ENCODE measurements around the gene ELOVL7. TPM values are rescaled to one million over a fixed set of nuclear protein-coding genes. Genes with fewer than 3 reads are reported as not detected.
A peak's percentile ranks its signal among the peaks of the same experiment; 100 is the strongest.

Gene ELOVL7
- total RNA-seq (1 to 10 TPM; 4.5 to 5.9 TPM), polyA plus RNA-seq (1 to 10 TPM; 2.9 to 4.1 TPM)
- long read RNA-seq, donor 1, partial matches to known transcripts = 0 of 1 reads
- long read RNA-seq, donor 1, other reads (novel, unspliced or antisense) = 0 of 1 reads
- long read RNA-seq, donor 2 = 0 reads
- long read RNA-seq, donor 3 = 0 reads
- long read RNA-seq, donor 4 = 0 reads
- long read RNA-seq, donor 5, partial matches to known transcripts = 0 of 2 reads
- long read RNA-seq, donor 5, other reads (novel, unspliced or antisense) = 0 of 2 reads

GRCh38 chr5:60843936-60844905 lies at the start of gene ELOVL7:
ELOVL7 (minus strand) TSS chr5:60844269; CDS start chr5:60787397, 56,872 bp downstream.
- 1% methylated on average over 53 to 87 of the region's 87 CpGs for WGBS, 2 donors
- Histone ChIP-seq H3K9me3 (ENCODE audit: control insufficient read depth in 4 of 4, insufficient read depth in 3 of 4, low read length in 3 of 4) (peaks cover 0 to 1% (median 0%) of the 10 kb centered on the region in 4 donors), H3K4me1 (ENCODE audit: control insufficient read depth in 5 of 5, insufficient read depth in 5 of 5, low read length in 5 of 5) (peaks cover 0 to 18% (median 3%) of the 10 kb centered on the region in 5 donors), H3K9ac (ENCODE audit: insufficient read depth in 1 of 2, low read length in 2 of 2) (peak within 1 kb of the TSS in 1 of 2 donors; percentile 23), H3K4me3 (peak within 1 kb of the TSS; percentile 69), H3K36me3 (ENCODE audit: control insufficient read depth in 4 of 4, insufficient read depth in 4 of 4, low read length in 4 of 4) (no peaks in the 10 kb centered on the region), H3K27me3 (ENCODE audit: control insufficient read depth in 3 of 3, insufficient read depth in 3 of 3, low read length in 2 of 3) (peaks cover 0 to 64% (median 51%) of the 10 kb centered on the region in 3 donors), H3K27ac (ENCODE audit: low read depth in 1 of 2, low read length in 1 of 2) (no peak within 1 kb of the TSS)
- TF ChIP-seq, protein P1, sequence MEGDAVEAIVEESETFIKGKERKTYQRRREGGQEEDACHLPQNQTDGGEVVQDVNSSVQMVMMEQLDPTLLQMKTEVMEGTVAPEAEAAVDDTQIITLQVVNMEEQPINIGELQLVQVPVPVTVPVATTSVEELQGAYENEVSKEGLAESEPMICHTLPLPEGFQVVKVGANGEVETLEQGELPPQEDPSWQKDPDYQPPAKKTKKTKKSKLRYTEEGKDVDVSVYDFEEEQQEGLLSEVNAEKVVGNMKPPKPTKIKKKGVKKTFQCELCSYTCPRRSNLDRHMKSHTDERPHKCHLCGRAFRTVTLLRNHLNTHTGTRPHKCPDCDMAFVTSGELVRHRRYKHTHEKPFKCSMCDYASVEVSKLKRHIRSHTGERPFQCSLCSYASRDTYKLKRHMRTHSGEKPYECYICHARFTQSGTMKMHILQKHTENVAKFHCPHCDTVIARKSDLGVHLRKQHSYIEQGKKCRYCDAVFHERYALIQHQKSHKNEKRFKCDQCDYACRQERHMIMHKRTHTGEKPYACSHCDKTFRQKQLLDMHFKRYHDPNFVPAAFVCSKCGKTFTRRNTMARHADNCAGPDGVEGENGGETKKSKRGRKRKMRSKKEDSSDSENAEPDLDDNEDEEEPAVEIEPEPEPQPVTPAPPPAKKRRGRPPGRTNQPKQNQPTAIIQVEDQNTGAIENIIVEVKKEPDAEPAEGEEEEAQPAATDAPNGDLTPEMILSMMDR (IDR thresholded peaks at IDR 0.05; ENCODE audit: control extremely low read depth, extremely low read depth) = no peak
- peak; percentile 93 for ATAC-seq (ENCODE audit: insufficient read depth, low FRiP score)
- DNase-seq = peak; percentile 66 to 85 (median 82)

DNA sequence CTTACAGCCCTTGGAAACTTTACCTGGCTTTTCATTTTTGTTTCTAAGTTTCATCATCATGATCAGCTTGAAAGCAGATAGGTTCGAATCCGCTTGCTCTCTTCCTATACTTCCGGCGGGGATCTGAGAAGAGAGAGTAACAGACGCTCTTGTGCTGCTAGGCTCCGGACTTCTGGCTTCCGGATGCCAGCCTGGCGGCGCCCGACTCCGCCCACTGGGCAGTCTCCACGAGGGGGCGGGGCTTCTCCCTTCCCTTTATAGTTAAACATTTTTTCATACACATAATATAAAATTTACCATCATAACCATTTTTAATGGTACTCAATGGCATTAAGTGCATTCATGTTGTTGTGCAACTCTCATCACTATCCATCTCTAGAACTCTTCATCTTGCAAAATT lies 49.5 kb upstream of the ELOVL7 start:
- H3K27me3 ChIP-seq (ENCODE audit: control insufficient read depth in 3 of 3, insufficient read depth in 3 of 3, low read length in 2 of 3) = no peaks in the 10 kb centered on the region
- H3K4me1 ChIP-seq (ENCODE audit: control insufficient read depth in 5 of 5, insufficient read depth in 5 of 5, low read length in 5 of 5) = no peaks in the 10 kb centered on the region
- H3K9me3 ChIP-seq (ENCODE audit: control insufficient read depth in 4 of 4, insufficient read depth in 3 of 4, low read length in 3 of 4) = no peaks in the 10 kb centered on the region
- peaks cover 9 to 15% (median 12%) of the 10 kb centered on the region in 4 donors for H3K36me3 ChIP-seq (ENCODE audit: control insufficient read depth in 4 of 4, insufficient read depth in 4 of 4, low read length in 4 of 4)
- ATAC-seq (ENCODE audit: insufficient read depth, low FRiP score) (no peak), DNase-seq (no peak)
- no peak overlapping the region for H3K4me3 ChIP-seq
- H3K9ac ChIP-seq (ENCODE audit: insufficient read depth in 1 of 2, low read length in 2 of 2) = no peak overlapping the region
- TF ChIP-seq, protein P1 (IDR thresholded peaks at IDR 0.05; ENCODE audit: control extremely low read depth, extremely low read depth) = no peak
- WGBS, 2 donors = 96% methylated on average over 13 of the region's 13 CpGs
- no peak overlapping the region for H3K27ac ChIP-seq (ENCODE audit: low read depth in 1 of 2, low read length in 1 of 2)

GRCh38 chr5:60891667-60892066 lies 47.6 kb upstream of the ELOVL7 start:
- Histone ChIP-seq H3K4me1 (ENCODE audit: control insufficient read depth in 5 of 5, insufficient read depth in 5 of 5, low read length in 5 of 5) (no peaks in the 10 kb centered on the region), H3K27ac (ENCODE audit: low read depth in 1 of 2, low read length in 1 of 2) (no peak overlapping the region), H3K36me3 (ENCODE audit: control insufficient read depth in 4 of 4, insufficient read depth in 4 of 4, low read length in 4 of 4) (peaks cover 5 to 11% (median 10%) of the 10 kb centered on the region in 4 donors), H3K27me3 (ENCODE audit: control insufficient read depth in 3 of 3, insufficient read depth in 3 of 3, low read length in 2 of 3) (no peaks in the 10 kb centered on the region), H3K9me3 (ENCODE audit: control insufficient read depth in 4 of 4, insufficient read depth in 3 of 4, low read length in 3 of 4) (no peaks in the 10 kb centered on the region), H3K9ac (ENCODE audit: insufficient read depth in 1 of 2, low read length in 2 of 2) (no peak overlapping the region), H3K4me3 (no peak overlapping the region)
- DNase-seq (no peak), ATAC-seq (ENCODE audit: insufficient read depth, low FRiP score) (no peak)
- 93 to 96% methylated on average over 2 of the region's 2 CpGs for WGBS, 2 donors
- TF ChIP-seq, protein P1 (IDR thresholded peaks at IDR 0.05; ENCODE audit: control extremely low read depth, extremely low read depth) = no peak

Measured in lung (tissue), 16 donors.